ENCODE measurements around the gene ZGLP1.

The ZGLP1 gene

DNA sequence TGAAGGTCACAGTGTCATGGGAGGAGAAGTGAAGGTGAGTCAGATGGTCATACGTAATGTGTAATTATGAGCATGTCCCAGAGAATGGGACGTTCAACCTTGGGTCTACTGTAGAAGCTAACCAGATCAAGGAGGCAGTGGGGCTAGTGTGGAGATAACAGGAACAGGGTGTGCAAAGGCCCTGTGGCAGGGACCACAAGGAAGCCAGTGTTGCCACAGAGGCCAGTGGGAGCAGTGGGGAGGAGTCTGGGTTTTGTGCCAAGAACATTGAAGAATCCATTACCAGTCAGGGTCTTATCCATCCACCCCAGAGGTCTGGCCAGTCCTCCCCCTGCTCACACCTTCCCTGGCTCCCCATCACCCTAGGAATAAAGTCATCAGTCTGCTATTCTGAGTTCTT is 54.3 kb downstream of the ZGLP1 start:
- TF ChIP-seq, protein P1, sequence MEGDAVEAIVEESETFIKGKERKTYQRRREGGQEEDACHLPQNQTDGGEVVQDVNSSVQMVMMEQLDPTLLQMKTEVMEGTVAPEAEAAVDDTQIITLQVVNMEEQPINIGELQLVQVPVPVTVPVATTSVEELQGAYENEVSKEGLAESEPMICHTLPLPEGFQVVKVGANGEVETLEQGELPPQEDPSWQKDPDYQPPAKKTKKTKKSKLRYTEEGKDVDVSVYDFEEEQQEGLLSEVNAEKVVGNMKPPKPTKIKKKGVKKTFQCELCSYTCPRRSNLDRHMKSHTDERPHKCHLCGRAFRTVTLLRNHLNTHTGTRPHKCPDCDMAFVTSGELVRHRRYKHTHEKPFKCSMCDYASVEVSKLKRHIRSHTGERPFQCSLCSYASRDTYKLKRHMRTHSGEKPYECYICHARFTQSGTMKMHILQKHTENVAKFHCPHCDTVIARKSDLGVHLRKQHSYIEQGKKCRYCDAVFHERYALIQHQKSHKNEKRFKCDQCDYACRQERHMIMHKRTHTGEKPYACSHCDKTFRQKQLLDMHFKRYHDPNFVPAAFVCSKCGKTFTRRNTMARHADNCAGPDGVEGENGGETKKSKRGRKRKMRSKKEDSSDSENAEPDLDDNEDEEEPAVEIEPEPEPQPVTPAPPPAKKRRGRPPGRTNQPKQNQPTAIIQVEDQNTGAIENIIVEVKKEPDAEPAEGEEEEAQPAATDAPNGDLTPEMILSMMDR (conservative IDR thresholded peaks at IDR 0.05; ENCODE audit: low read depth) = no peak
- ChIA-PET POLR2A (ENCODE audit: low non-redundant PET) (no interaction called here), CTCF (interaction anchor here (0.7 kb wide), 1 partner anchor 148 kb away, joined by 4 read pairs; no protein-coding TSS in a partner anchor)
- DNase-seq (ENCODE audit: low spot score) = no peak
- H3K27ac ChIP-seq = peak overlapping the region; percentile 23; the same call in 1 of the 2 replicates

Measured in RWPE1 (cell line).